Gastroesophageal sphincter (tissue), 3 donors: Measurements from ENCODE around the gene TRMT10B.

Experiments used
- POLR2A ChIP-seq, 2 donors: fragments of 450-650 bp; IDR thresholded peaks; one replicate each; pipeline ENCODE4 v1.6.1; 2017; ENCODE audit warnings: antibody characterized with exemption in 2 of 2, mild to moderate bottlenecking in 2 of 2, moderate library complexity in 1 of 2
- TF ChIP-seq, protein P1 (sequence below), 4 experiments: fragments of 200-600 bp in 2 of 4; fragments of 450-650 bp in 2 of 4; sonication (generic) in 1 of 4; IDR thresholded peaks; one replicate each; pipeline ENCODE4 v1.5.1; 2017 to 2019; ENCODE audit warnings: antibody characterized with exemption in 4 of 4, mild to moderate bottlenecking in 2 of 4, moderate library complexity in 2 of 4

DNA sequence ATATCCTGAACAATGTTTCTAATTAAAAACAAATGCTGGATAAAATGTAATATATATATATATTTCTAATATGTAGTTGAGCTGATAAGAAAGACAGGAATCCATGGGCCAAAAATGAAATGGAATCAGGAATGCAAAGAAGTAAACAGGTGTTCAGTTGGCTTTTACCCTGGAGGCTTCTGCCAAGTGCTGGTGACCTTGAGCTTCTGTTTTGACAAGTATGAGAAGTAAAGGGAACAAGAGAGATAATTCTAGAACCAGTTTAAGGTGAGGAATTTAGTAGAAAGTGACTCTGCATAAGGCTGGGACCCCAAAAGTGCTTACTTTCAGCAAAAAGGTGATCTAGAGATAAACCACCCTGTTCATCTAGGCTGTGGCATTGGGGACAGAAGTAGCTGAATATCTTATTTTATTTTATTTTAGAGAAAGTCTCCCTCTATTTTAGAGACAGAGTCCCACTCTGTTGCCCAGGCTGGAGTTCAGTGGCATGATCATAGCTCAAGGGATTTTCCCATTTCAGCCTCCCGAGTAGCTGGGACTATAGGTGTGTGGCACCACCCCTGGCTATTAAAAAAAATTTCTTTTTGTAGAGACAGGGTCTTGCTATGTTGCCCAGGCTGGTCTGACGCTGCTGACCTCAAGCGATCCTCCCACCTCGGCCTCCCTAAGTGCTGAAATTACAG lies 74.0 kb downstream of the TRMT10B start:
- TF ChIP-seq, protein P1, sequence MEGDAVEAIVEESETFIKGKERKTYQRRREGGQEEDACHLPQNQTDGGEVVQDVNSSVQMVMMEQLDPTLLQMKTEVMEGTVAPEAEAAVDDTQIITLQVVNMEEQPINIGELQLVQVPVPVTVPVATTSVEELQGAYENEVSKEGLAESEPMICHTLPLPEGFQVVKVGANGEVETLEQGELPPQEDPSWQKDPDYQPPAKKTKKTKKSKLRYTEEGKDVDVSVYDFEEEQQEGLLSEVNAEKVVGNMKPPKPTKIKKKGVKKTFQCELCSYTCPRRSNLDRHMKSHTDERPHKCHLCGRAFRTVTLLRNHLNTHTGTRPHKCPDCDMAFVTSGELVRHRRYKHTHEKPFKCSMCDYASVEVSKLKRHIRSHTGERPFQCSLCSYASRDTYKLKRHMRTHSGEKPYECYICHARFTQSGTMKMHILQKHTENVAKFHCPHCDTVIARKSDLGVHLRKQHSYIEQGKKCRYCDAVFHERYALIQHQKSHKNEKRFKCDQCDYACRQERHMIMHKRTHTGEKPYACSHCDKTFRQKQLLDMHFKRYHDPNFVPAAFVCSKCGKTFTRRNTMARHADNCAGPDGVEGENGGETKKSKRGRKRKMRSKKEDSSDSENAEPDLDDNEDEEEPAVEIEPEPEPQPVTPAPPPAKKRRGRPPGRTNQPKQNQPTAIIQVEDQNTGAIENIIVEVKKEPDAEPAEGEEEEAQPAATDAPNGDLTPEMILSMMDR (IDR thresholded peaks at IDR 0.05): no peak
- TF ChIP-seq POLR2A (IDR thresholded peaks at IDR 0.05): no peak
